Measurements from ENCODE around the gene ATP8A2. TPM values are rescaled to one million over a fixed set of nuclear protein-coding genes. Genes with fewer than 3 reads are reported as not detected.

The ATP8A2 gene
- total and polyA plus RNA-seq, 4 donors, result 0.01 to 0.08 (median 0.05) TPM; not detected in 1

DNA sequence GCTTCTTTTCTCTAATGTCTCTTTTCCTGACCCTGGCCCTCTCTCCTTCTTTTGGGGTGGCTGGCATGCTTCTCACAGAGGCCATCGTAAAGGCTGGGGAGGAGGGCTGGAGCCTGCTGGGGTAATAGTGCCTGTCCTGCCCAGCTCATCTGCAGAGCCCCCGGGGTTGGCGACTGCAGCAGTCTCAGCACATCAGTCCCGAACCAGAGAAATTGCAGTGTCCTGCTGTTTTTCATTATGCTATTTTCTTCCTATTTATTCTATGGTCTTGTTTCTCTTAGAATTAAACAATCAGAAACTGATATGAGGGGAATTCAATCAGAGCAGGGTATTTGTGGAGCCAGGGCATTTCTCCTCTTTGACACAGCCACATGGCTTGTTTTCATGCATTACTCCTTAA, 513.6 kb downstream of the ATP8A2 start:
- H3K4me3 ChIP-seq (ENCODE audit: low read depth in 1 of 3, low read length in 3 of 3), result no peak overlapping the region
- H3K9me3 ChIP-seq (ENCODE audit: control insufficient read depth in 4 of 4, low read length in 3 of 4), result no peaks in the 10 kb centered on the region
- H3K27me3 ChIP-seq (ENCODE audit: control insufficient read depth in 4 of 4, insufficient read depth in 4 of 4, low read length in 3 of 4), result peaks cover 0 to 3% (median 1%) of the 10 kb centered on the region in 4 donors
- H3K4me1 ChIP-seq (ENCODE audit: control insufficient read depth in 4 of 4, insufficient read depth in 4 of 4, low read length in 3 of 4), result no peaks in the 10 kb centered on the region
- no peak overlapping the region for H3K27ac ChIP-seq (ENCODE audit: low read depth in 1 of 2, low read length in 2 of 2)
- no peak for DNase-seq (ENCODE audit: low spot score)
- H3K36me3 ChIP-seq (ENCODE audit: control insufficient read depth in 4 of 4, insufficient read depth in 3 of 4, low read depth in 1 of 4, low read length in 3 of 4), result no peaks in the 10 kb centered on the region
- TF ChIP-seq HNF4A (conservative IDR thresholded peaks at IDR 0.05) (no peak), HNF4G (IDR thresholded peaks at IDR 0.05) (no peak), JUND (IDR thresholded peaks at IDR 0.05) (no peak), NR2F2 (IDR thresholded peaks at IDR 0.05) (no peak), GABPA (IDR thresholded peaks at IDR 0.05 in 1 of 2, conservative IDR thresholded peaks at IDR 0.05 in 1 of 2) (no peak), EGR1 (IDR thresholded peaks at IDR 0.05; ENCODE audit: low read depth in 2 of 2) (no peak)
- TF ChIP-seq, protein P1, sequence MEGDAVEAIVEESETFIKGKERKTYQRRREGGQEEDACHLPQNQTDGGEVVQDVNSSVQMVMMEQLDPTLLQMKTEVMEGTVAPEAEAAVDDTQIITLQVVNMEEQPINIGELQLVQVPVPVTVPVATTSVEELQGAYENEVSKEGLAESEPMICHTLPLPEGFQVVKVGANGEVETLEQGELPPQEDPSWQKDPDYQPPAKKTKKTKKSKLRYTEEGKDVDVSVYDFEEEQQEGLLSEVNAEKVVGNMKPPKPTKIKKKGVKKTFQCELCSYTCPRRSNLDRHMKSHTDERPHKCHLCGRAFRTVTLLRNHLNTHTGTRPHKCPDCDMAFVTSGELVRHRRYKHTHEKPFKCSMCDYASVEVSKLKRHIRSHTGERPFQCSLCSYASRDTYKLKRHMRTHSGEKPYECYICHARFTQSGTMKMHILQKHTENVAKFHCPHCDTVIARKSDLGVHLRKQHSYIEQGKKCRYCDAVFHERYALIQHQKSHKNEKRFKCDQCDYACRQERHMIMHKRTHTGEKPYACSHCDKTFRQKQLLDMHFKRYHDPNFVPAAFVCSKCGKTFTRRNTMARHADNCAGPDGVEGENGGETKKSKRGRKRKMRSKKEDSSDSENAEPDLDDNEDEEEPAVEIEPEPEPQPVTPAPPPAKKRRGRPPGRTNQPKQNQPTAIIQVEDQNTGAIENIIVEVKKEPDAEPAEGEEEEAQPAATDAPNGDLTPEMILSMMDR (IDR thresholded peaks at IDR 0.05; ENCODE audit: low read depth, low read length, missing input control), result no peak
- no peak overlapping the region for H3K9ac ChIP-seq (ENCODE audit: low read depth in 1 of 2, low read length in 2 of 2)
- WGBS, result 82% methylated on average over 4 of the region's 4 CpGs

DNA sequence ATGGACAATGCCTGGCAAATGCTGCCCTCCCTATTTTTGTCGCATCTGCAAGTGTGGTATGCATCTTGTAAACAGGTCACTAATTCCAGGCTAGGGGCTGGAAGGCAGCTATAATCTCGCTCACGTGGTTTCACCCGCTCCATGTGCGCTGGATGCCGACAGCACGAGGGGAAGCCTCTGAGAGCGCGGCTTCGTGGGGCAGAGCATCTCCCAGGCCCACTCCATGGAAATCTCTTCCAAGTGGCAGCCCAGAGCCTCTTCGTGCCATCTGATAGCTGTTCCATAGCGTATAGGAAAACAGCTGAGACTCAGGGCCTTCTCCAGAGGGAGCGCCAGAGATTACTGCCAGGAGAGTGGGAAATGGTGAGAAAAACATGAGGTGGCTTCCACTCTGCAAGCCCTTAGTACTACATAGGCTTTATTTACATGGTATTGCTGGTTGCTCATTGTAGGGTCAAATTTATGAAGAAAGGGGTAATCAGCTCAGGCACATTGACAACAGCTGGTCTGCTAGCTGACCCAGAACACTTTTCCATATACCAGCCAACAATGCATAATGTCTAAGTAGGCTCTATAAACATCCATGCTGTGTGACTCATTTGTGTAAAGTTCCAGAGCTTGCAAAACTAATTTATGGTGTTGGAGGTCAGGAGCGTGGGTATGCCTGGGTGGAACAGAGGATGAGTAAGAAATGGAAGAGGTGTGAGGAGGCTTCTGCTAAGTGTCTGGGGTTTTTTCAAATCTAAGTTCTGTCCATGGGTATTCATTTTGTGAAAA, 514.9 kb downstream of the ATP8A2 start:
- H3K4me1 ChIP-seq (ENCODE audit: control insufficient read depth in 4 of 4, insufficient read depth in 4 of 4, low read length in 3 of 4), result no peaks in the 10 kb centered on the region
- peaks cover 0 to 3% (median 1%) of the 10 kb centered on the region in 4 donors for H3K27me3 ChIP-seq (ENCODE audit: control insufficient read depth in 4 of 4, insufficient read depth in 4 of 4, low read length in 3 of 4)
- H3K4me3 ChIP-seq (ENCODE audit: low read depth in 1 of 3, low read length in 3 of 3), result no peak overlapping the region
- no peak for TF ChIP-seq GABPA (IDR thresholded peaks at IDR 0.05 in 1 of 2, conservative IDR thresholded peaks at IDR 0.05 in 1 of 2)
- no peak for TF ChIP-seq RXRA (IDR thresholded peaks at IDR 0.05)
- no peak for TF ChIP-seq FOXA1 (IDR thresholded peaks at IDR 0.05)
- TF ChIP-seq, protein P2, sequence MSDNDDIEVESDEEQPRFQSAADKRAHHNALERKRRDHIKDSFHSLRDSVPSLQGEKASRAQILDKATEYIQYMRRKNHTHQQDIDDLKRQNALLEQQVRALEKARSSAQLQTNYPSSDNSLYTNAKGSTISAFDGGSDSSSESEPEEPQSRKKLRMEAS (IDR thresholded peaks at IDR 0.05), result no peak
- TF ChIP-seq FOXA2 (IDR thresholded peaks at IDR 0.05), result no peak
- TF ChIP-seq YY1 (IDR thresholded peaks at IDR 0.05), result no peak
- no peak for TF ChIP-seq JUND (IDR thresholded peaks at IDR 0.05)
- no peak for TF ChIP-seq SP1 (IDR thresholded peaks at IDR 0.05)
- TF ChIP-seq, protein P3, sequence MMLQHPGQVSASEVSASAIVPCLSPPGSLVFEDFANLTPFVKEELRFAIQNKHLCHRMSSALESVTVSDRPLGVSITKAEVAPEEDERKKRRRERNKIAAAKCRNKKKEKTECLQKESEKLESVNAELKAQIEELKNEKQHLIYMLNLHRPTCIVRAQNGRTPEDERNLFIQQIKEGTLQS (IDR thresholded peaks at IDR 0.05), result no peak
- TF ChIP-seq, protein P4, sequence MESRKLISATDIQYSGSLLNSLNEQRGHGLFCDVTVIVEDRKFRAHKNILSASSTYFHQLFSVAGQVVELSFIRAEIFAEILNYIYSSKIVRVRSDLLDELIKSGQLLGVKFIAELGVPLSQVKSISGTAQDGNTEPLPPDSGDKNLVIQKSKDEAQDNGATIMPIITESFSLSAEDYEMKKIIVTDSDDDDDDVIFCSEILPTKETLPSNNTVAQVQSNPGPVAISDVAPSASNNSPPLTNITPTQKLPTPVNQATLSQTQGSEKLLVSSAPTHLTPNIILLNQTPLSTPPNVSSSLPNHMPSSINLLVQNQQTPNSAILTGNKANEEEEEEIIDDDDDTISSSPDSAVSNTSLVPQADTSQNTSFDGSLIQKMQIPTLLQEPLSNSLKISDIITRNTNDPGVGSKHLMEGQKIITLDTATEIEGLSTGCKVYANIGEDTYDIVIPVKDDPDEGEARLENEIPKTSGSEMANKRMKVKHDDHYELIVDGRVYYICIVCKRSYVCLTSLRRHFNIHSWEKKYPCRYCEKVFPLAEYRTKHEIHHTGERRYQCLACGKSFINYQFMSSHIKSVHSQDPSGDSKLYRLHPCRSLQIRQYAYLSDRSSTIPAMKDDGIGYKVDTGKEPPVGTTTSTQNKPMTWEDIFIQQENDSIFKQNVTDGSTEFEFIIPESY (IDR thresholded peaks at IDR 0.05), result no peak
- TF ChIP-seq, protein P1 (IDR thresholded peaks at IDR 0.05; ENCODE audit: low read depth, low read length, missing input control), result no peak
- TF ChIP-seq, protein P5, sequence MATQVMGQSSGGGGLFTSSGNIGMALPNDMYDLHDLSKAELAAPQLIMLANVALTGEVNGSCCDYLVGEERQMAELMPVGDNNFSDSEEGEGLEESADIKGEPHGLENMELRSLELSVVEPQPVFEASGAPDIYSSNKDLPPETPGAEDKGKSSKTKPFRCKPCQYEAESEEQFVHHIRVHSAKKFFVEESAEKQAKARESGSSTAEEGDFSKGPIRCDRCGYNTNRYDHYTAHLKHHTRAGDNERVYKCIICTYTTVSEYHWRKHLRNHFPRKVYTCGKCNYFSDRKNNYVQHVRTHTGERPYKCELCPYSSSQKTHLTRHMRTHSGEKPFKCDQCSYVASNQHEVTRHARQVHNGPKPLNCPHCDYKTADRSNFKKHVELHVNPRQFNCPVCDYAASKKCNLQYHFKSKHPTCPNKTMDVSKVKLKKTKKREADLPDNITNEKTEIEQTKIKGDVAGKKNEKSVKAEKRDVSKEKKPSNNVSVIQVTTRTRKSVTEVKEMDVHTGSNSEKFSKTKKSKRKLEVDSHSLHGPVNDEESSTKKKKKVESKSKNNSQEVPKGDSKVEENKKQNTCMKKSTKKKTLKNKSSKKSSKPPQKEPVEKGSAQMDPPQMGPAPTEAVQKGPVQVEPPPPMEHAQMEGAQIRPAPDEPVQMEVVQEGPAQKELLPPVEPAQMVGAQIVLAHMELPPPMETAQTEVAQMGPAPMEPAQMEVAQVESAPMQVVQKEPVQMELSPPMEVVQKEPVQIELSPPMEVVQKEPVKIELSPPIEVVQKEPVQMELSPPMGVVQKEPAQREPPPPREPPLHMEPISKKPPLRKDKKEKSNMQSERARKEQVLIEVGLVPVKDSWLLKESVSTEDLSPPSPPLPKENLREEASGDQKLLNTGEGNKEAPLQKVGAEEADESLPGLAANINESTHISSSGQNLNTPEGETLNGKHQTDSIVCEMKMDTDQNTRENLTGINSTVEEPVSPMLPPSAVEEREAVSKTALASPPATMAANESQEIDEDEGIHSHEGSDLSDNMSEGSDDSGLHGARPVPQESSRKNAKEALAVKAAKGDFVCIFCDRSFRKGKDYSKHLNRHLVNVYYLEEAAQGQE (IDR thresholded peaks at IDR 0.05), result no peak
- TF ChIP-seq NR2F2 (IDR thresholded peaks at IDR 0.05), result no peak
- TF ChIP-seq EGR1 (IDR thresholded peaks at IDR 0.05; ENCODE audit: low read depth in 2 of 2), result no peak
- TF ChIP-seq TAF1 (conservative IDR thresholded peaks at IDR 0.05), result no peak
- TF ChIP-seq HNF4G (IDR thresholded peaks at IDR 0.05), result no peak
- no peak for TF ChIP-seq RAD21 (IDR thresholded peaks at IDR 0.05)
- no peak for TF ChIP-seq HNF4A (conservative IDR thresholded peaks at IDR 0.05)
- no peaks in the 10 kb centered on the region for H3K36me3 ChIP-seq (ENCODE audit: control insufficient read depth in 4 of 4, insufficient read depth in 3 of 4, low read depth in 1 of 4, low read length in 3 of 4)
- WGBS, result 90% methylated on average over 14 of the region's 14 CpGs
- H3K9ac ChIP-seq (ENCODE audit: low read depth in 1 of 2, low read length in 2 of 2), result no peak overlapping the region
- DNase-seq (ENCODE audit: low spot score), result no peak
- no peak overlapping the region for H3K27ac ChIP-seq (ENCODE audit: low read depth in 1 of 2, low read length in 2 of 2)
- no peaks in the 10 kb centered on the region for H3K9me3 ChIP-seq (ENCODE audit: control insufficient read depth in 4 of 4, low read length in 3 of 4)

All from liver (tissue), 9 donors.